IMR-90 (cell line): ENCODE data around the gene WDFY2. TPM values are rescaled to one million over a fixed set of nuclear protein-coding genes. Genes with fewer than 3 reads are reported as not detected.

Source experiments
- ATAC-seq: fragments of 200-7000 bp; cut with Tn5 transposase; 2 replicates; pipeline ENCODE4 v1.9.1; 2020; ENCODE audit warnings: low read depth, mild to moderate bottlenecking, moderate library complexity
- BruUV-seq: library from RNA; stranded (reverse); fragments of 400-500 nt; replicated peaks from 2 replicates; lab custom pipeline; 2021; lab: Mats Ljungman, UMichigan
- CTCF ChIA-PET: fragments of 300-600 bp; formaldehyde crosslinking; extraction: SDS; loops from one replicate; lab custom pipeline; 2021; ENCODE audit warnings: antibody characterized with exemption; lab: Yijun Ruan, JAX
- POLR2A ChIA-PET: fragments of 300-600 bp; sonication (Branson Sonifier 250); formaldehyde crosslinking; loops from one replicate; lab custom pipeline; 2022; ENCODE audit warnings: antibody characterized with exemption; ENCODE audit not compliant: unreplicated experiment; lab: Charles Lee
- DNase-seq: peaks from one replicate; pipeline ENCODE4 v3.0.0; 2013
- H2AFZ ChIP-seq: replicated peaks from 2 replicates; pipeline ENCODE3; 2013; ENCODE audit warnings: low read length, mild to moderate bottlenecking; ENCODE audit not compliant: poor library complexity
- H2AK5ac ChIP-seq: 2 replicates; pipeline ENCODE4 v1.6.1; 2013; ENCODE audit warnings: low read depth, low read length, inconsistent platforms
- H2AK9ac ChIP-seq: replicated peaks from 2 replicates; pipeline ENCODE3; 2013; ENCODE audit warnings: mild to moderate bottlenecking, low read depth, low read length, moderate library complexity; ENCODE audit not compliant: poor library complexity
- H2BK120ac ChIP-seq: 2 replicates; pipeline ENCODE4 v1.6.1; 2013; ENCODE audit warnings: low read depth, low read length, inconsistent platforms
- H2BK15ac ChIP-seq: 3 replicates; pipeline ENCODE4 v1.6.1; 2013; ENCODE audit warnings: low read depth, low read length, inconsistent platforms
- H2BK20ac ChIP-seq: 2 replicates; pipeline ENCODE4 v1.6.1; 2013; ENCODE audit warnings: low read depth, mild to moderate bottlenecking, inconsistent platforms, low read length, moderate library complexity
- H2BK5ac ChIP-seq: 2 replicates; pipeline ENCODE4 v1.6.1; 2013; ENCODE audit warnings: mild to moderate bottlenecking, low read depth, low read length, inconsistent platforms; ENCODE audit not compliant: poor library complexity, severe bottlenecking
- H3K14ac ChIP-seq: replicated peaks from 2 replicates; pipeline ENCODE4 v1.6.1; 2013; ENCODE audit warnings: low read depth, low read length, inconsistent platforms
- H3K18ac ChIP-seq: 2 replicates; pipeline ENCODE4 v1.6.1; 2013; ENCODE audit warnings: low read depth, low read length, control low read depth
- H3K23ac ChIP-seq: 2 replicates; pipeline ENCODE4 v1.6.1; 2013; ENCODE audit warnings: low read depth, low read length, inconsistent platforms
- H3K27ac ChIP-seq: 2 replicates; pipeline ENCODE4 v1.5.1; 2013; ENCODE audit warnings: mild to moderate bottlenecking, control low read depth, low read length; ENCODE audit not compliant: insufficient read depth
- H3K27me3 ChIP-seq: 2 replicates; pipeline ENCODE4 v1.6.1; 2013; ENCODE audit warnings: low read length; ENCODE audit not compliant: control insufficient read depth, insufficient read depth
- H3K36me3 ChIP-seq: 2 replicates; pipeline ENCODE4 v1.6.1; 2013; ENCODE audit warnings: low read length, mixed read lengths; ENCODE audit not compliant: control insufficient read depth, insufficient read depth
- H3K4ac ChIP-seq: 2 replicates; pipeline ENCODE4 v1.6.1; 2013; ENCODE audit warnings: low read depth, low read length, inconsistent platforms
- H3K4me1 ChIP-seq: 2 replicates; pipeline ENCODE4 v1.6.1; 2013; ENCODE audit warnings: low read length, mixed read lengths; ENCODE audit not compliant: control insufficient read depth, insufficient read depth
- H3K4me2 ChIP-seq: 2 replicates; pipeline ENCODE4 v1.6.1; 2013; ENCODE audit warnings: low read depth, mild to moderate bottlenecking, control low read depth, low read length, moderate library complexity
- H3K4me3 ChIP-seq: 2 replicates; pipeline ENCODE4 v1.5.1; 2013; ENCODE audit warnings: low read depth, mild to moderate bottlenecking, control low read depth, low read length, moderate library complexity; ENCODE audit not compliant: insufficient read depth
- H3K56ac ChIP-seq: 2 replicates; pipeline ENCODE4 v1.6.1; 2013; ENCODE audit warnings: low read length, inconsistent platforms; ENCODE audit not compliant: insufficient read depth; ENCODE audit errors: extremely low read depth
- H3K79me1 ChIP-seq, 2 experiments: 2 replicates each; pipeline ENCODE4 v1.6.1; 2013; ENCODE audit warnings: low read length in 2 of 2, inconsistent platforms in 1 of 2, low read depth in 1 of 2
- H3K9ac ChIP-seq: 2 replicates; pipeline ENCODE4 v1.6.1; 2013; ENCODE audit warnings: low read depth, low read length, control low read depth
- H3K9me1 ChIP-seq: 2 replicates; pipeline ENCODE4 v1.6.1; 2013; ENCODE audit warnings: low read length, inconsistent platforms; ENCODE audit not compliant: insufficient read depth
- H3K9me3 ChIP-seq: 2 replicates; pipeline ENCODE4 v1.6.1; 2013; ENCODE audit warnings: low read length; ENCODE audit not compliant: control insufficient read depth, insufficient read depth
- H4K20me1 ChIP-seq: 2 replicates; pipeline ENCODE4 v1.6.1; 2013; ENCODE audit warnings: low read length, inconsistent platforms; ENCODE audit not compliant: insufficient read depth
- H4K5ac ChIP-seq: 2 replicates; pipeline ENCODE4 v1.6.1; 2013; ENCODE audit warnings: mild to moderate bottlenecking, low read depth, low read length, control low read depth
- H4K8ac ChIP-seq, 2 experiments: 2 replicates each; pipeline ENCODE4 v1.6.1; 2013; ENCODE audit warnings: low read depth in 2 of 2, low read length in 2 of 2, control low read depth in 1 of 2, inconsistent platforms in 1 of 2
- H4K91ac ChIP-seq: 2 replicates; pipeline ENCODE4 v1.6.1; 2013; ENCODE audit warnings: low read depth, low read length, inconsistent platforms; ENCODE audit not compliant: insufficient read depth
- CEBPB ChIP-seq: IDR thresholded peaks from 2 replicates; pipeline ENCODE4 v1.6.1; 2012; ENCODE audit warnings: low read depth, low read length, improper control_type of control experiment
- RAD21 ChIP-seq: IDR thresholded peaks from 2 replicates; pipeline ENCODE4 v1.6.1; 2012; ENCODE audit warnings: low read length, improper control_type of control experiment
- WGBS, 2 experiments: methylation state at CpG; one replicate each; pipeline versions ENCODE4 v1.1.5 to v1.1.7; 2013; ENCODE audit warnings: missing lambda C conversion rate in 2 of 2; ENCODE audit not compliant: insufficient read length in 1 of 2; ENCODE audit errors: extremely low coverage in 2 of 2; 5-methylcytosine and 5-hydroxymethylcytosine counted together
- dilution Hi-C: fragments of 300-500 bp; cut with HindIII; formaldehyde crosslinking; loops from one replicate; pipeline ENCODE4 v1.14.3; 2018; ENCODE audit warnings: low sequenced_read_pairs; ENCODE audit not compliant: unreplicated experiment
- in situ Hi-C: fragments of 300-500 bp; cut with MboI; formaldehyde crosslinking; loops from 3 replicates; pipeline ENCODE4 v1.14.3; 2019; ENCODE audit warnings: low sequenced_read_pairs, inconsistent platforms, mixed read lengths
- intact Hi-C: fragments of 100-400 bp; cut with micrococcal nuclease; formaldehyde crosslinking; loops from 2 replicates; pipeline ENCODE4 v1.10.0; 2022
- polyA plus RNA-seq, 3 experiments: library from polyadenylated mRNA; depleted of rRNA; stranded (reverse); fragments of >200 nt; gene quantifications; 2 replicates each; pipeline ENCODE4 v1.2.3, GENCODE V29; 2012; ENCODE audit warnings: low replicate concordance in 1 of 3
- total RNA-seq: library from RNA; depleted of rRNA; stranded (reverse); fragments of >200 nt; gene quantifications from 2 replicates; pipeline ENCODE4 v1.2.3, GENCODE V29; 2012

Gene WDFY2
- total and polyA plus RNA-seq, 2 of the 4 experiments (the other 2 are of a cell fraction), result 4.3 to 5.4 TPM

DNA sequence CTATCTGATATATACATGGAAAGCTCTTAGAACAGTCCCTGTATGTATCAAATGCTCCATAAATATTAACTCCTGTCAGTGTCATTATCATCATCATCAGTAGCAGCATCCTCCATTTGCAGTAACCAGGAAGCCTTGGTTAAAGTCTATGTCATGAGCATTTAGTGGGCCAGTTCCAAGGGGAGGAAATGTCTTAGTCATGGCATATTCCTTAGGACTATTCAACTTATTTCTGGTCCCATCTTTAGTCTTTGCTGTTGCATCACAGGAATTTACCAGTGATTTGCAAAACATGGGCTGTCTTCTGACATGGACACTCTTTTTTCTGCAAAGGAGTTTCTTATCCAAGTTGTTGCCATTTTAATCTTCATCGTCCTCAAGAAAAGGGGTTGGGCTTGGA is 98.4 kb downstream of the WDFY2 start:
- no peak overlapping the region for H3K56ac ChIP-seq
- H3K4ac ChIP-seq, result no peak overlapping the region
- H3K9me3 ChIP-seq, result no peaks in the 10 kb centered on the region
- H2BK5ac ChIP-seq, result no peak overlapping the region
- H3K27me3 ChIP-seq, result no peaks in the 10 kb centered on the region
- no peak overlapping the region for H2BK15ac ChIP-seq
- intact Hi-C loops (no loop called here), dilution Hi-C loops (no loop called here), in situ Hi-C loops (no loop called here)
- no peak overlapping the region for H2AK5ac ChIP-seq
- peaks cover 4% of the 10 kb centered on the region; the same call in 1 of the 2 replicates for H4K20me1 ChIP-seq
- H3K23ac ChIP-seq, result no peak overlapping the region
- peaks cover 35 to 73% of the 10 kb centered on the region in 2 experiments for H3K79me1 ChIP-seq
- no peak overlapping the region for H2AFZ ChIP-seq
- no peak overlapping the region for H3K4me2 ChIP-seq
- H3K4me3 ChIP-seq, result no peak overlapping the region
- H3K36me3 ChIP-seq, result no peaks in the 10 kb centered on the region
- no peak overlapping the region for H3K27ac ChIP-seq
- no peak overlapping the region for H3K9ac ChIP-seq
- peaks cover 8% of the 10 kb centered on the region; the same call in 1 of the 2 replicates for H3K4me1 ChIP-seq
- ATAC-seq (no peak), DNase-seq (peak; percentile 27)
- POLR2A ChIA-PET, result no interaction called here
- H3K18ac ChIP-seq, result no peak overlapping the region
- H3K9me1 ChIP-seq, result peaks cover 15% of the 10 kb centered on the region
- 86% methylated on average over 1 of the region's 1 CpG; no CpG with 5 or more reads in 1 of the 2 experiments for WGBS, 2 experiments
- no peak overlapping the region for H2BK120ac ChIP-seq
- CTCF ChIA-PET, result no interaction called here
- H4K8ac ChIP-seq, result no peak overlapping the region
- H2AK9ac ChIP-seq, result no peak overlapping the region
- BruUV-seq, result no TSS peak
- TF ChIP-seq RAD21, result no peak
- peak; percentile 46 for TF ChIP-seq CEBPB
- no peak overlapping the region for H3K14ac ChIP-seq
- no peak overlapping the region for H4K5ac ChIP-seq
- H4K91ac ChIP-seq, result no peak overlapping the region
- H2BK20ac ChIP-seq, result no peak overlapping the region
